GM12874 (cell line): Measurements from ENCODE around the gene TIMM10.

Experiments used
- CTCF ChIP-seq: IDR thresholded peaks from 2 replicates; pipeline ENCODE4 v1.5.1; 2011; ENCODE audit warnings: low read depth, mild to moderate bottlenecking, control low read depth, low read length, moderate library complexity; ENCODE audit not compliant: insufficient read depth

Gene TIMM10

GRCh38 chr11:57523419-57523818, 7.1 kb downstream of the TIMM10 start:
- no peak for TF ChIP-seq CTCF

GRCh38 chr11:57521116-57521515, 9.4 kb downstream of the TIMM10 start:
- no peak for TF ChIP-seq CTCF

GRCh38 chr11:57516061-57516443, 14.5 kb downstream of the TIMM10 start:
- no peak for TF ChIP-seq CTCF

- TF ChIP-seq CTCF = no peak
Observed at GRCh38 chr11:57515332-57516060, 15.1 kb downstream of the TIMM10 start, which contains the start of gene SLC43A1. Gene SLC43A1, minus strand, starts transcription at chr11:57515702. Its CDS starts 1,591 bp downstream, at chr11:57514111.

- no peak for TF ChIP-seq CTCF
Observed at GRCh38 chr11:57514538-57515331, 15.8 kb downstream of the TIMM10 start.

GRCh38 chr11:57513911-57514537, 16.5 kb downstream of the TIMM10 start:
- no peak for TF ChIP-seq CTCF

GRCh38 chr11:57513452-57513795, 17.1 kb downstream of the TIMM10 start:
- no peak for TF ChIP-seq CTCF
